GM12878 (cell line): ENCODE measurements around the gene IER5L. TPM values are rescaled to one million over a fixed set of nuclear protein-coding genes. Genes with fewer than 3 reads are reported as not detected.

Experiments
- CHD2 ChIP-seq: IDR thresholded peaks from 2 replicates; pipeline ENCODE4 v1.6.1; 2011; ENCODE audit warnings: low read depth, low read length, improper control_type of control experiment, borderline replicate concordance
- CREB1 ChIP-seq: IDR thresholded peaks from 2 replicates; pipeline ENCODE4 v1.6.1; 2012; ENCODE audit warnings: low read depth, mild to moderate bottlenecking, inconsistent platforms
- EGR1 ChIP-seq, 2 experiments: IDR thresholded peaks; 1 replicate in 1 of 2; 2 replicates in 1 of 2; pipeline ENCODE4 v1.6.1; 2011 to 2012; ENCODE audit warnings: low read depth in 2 of 2, low read length in 2 of 2, borderline replicate concordance in 1 of 2, mild to moderate bottlenecking in 1 of 2, moderate library complexity in 1 of 2
- KAT2A ChIP-seq: conservative IDR thresholded peaks from 2 replicates; pipeline ENCODE4 v1.6.1; 2011; ENCODE audit warnings: low read depth, low read length; ENCODE audit not compliant: control insufficient read depth
- MEF2B ChIP-seq: fragments of 450-650 bp; IDR thresholded peaks from 2 replicates; pipeline ENCODE4 v1.6.1; 2018; ENCODE audit warnings: mild to moderate bottlenecking, moderate library complexity; ENCODE audit not compliant: partially characterized antibody, poor library complexity, severe bottlenecking
- NR2F1 ChIP-seq: fragments of 450-650 bp; conservative IDR thresholded peaks from 2 replicates; pipeline ENCODE4 v1.6.1; 2017; ENCODE audit warnings: mild to moderate bottlenecking
- SUPT20H ChIP-seq: IDR thresholded peaks from 2 replicates; pipeline ENCODE4 v1.6.1; 2011; ENCODE audit warnings: low read depth, mild to moderate bottlenecking, low read length, moderate library complexity, borderline replicate concordance; ENCODE audit not compliant: control insufficient read depth
- TBL1XR1 ChIP-seq: IDR thresholded peaks from 2 replicates; pipeline ENCODE4 v1.6.1; 2012; ENCODE audit warnings: low read depth, low read length, improper control_type of control experiment
- YBX1 ChIP-seq: fragments of 450-650 bp; IDR thresholded peaks from 2 replicates; pipeline ENCODE4 v1.6.1; 2016; ENCODE audit warnings: antibody characterized with exemption
- polyA plus RNA-seq, 11 experiments: library from polyadenylated mRNA; depleted of rRNA in 4 of 11; unstranded in 6 of 11; stranded (reverse) in 5 of 11; fragments of >200 nt; fragmentation: Nextera tagmentation in 4 of 11; fragmentation: Illumina TruSeq in 1 of 11; extraction: Ambion mirVana in 4 of 11; extraction: Trizol in 1 of 11; gene quantifications; 1 replicate in 1 of 11; 2 replicates in 10 of 11; pipeline versions ENCODE4 v1.2.1 to v1.2.3, GENCODE V29; 2011 to 2016; ENCODE audit warnings: inconsistent platforms in 2 of 11, missing spikeins in 2 of 11, low read depth in 1 of 11
- total RNA-seq, 4 experiments: library from RNA; depleted of rRNA in 3 of 4; stranded (reverse); fragments of >200 nt in 3 of 4; fragmentation: Illumina TruSeq in 1 of 4; extraction: Trizol in 1 of 4; gene quantifications; 2 replicates each; pipeline versions ENCODE4 v1.2.1 to v1.2.3, GENCODE V29; 2013 to 2021
- TF ChIP-seq, protein P1 (sequence below): fragments of 450-650 bp; IDR thresholded peaks from 2 replicates; pipeline ENCODE4 v1.6.1; 2017; ENCODE audit warnings: mild to moderate bottlenecking, moderate library complexity
- TF ChIP-seq, protein P2 (sequence below), 3 experiments: IDR thresholded peaks in 2 of 3; conservative IDR thresholded peaks in 1 of 3; 2 replicates each; pipeline ENCODE4 v1.5.1; 2011; ENCODE audit warnings: low read depth in 3 of 3, low read length in 3 of 3, mild to moderate bottlenecking in 3 of 3, control low read depth in 2 of 3, moderate library complexity in 2 of 3, inconsistent platforms in 1 of 3, mixed read lengths in 1 of 3; ENCODE audit not compliant: control insufficient read depth in 2 of 3, insufficient read depth in 1 of 3; ENCODE audit errors: extremely low read depth in 1 of 3

IER5L gene
- total and polyA plus RNA-seq, 10 of the 15 experiments (the other 5 are each of a cell fraction or from before 2014, with no cell fraction given): 0.04 to 1.4 (median 0.17) TPM

- TF ChIP-seq TBL1XR1 (no peak), KAT2A (no peak), MEF2B (no peak), EGR1 (IDR thresholded peaks at IDR 0.05; ENCODE audit: borderline replicate concordance in 1 of 2, low read depth in 2 of 2, low read length in 2 of 2) (no peak), CREB1 (0 out of 2 replicates have a peak, but pooled peaks have one; percentile 29), CHD2 (peak; percentile 93), SUPT20H (no peak), YBX1 (no peak), NR2F1 (0 out of 2 replicates have a peak, but pooled peaks have one; percentile 14)
- TF ChIP-seq, protein P1, sequence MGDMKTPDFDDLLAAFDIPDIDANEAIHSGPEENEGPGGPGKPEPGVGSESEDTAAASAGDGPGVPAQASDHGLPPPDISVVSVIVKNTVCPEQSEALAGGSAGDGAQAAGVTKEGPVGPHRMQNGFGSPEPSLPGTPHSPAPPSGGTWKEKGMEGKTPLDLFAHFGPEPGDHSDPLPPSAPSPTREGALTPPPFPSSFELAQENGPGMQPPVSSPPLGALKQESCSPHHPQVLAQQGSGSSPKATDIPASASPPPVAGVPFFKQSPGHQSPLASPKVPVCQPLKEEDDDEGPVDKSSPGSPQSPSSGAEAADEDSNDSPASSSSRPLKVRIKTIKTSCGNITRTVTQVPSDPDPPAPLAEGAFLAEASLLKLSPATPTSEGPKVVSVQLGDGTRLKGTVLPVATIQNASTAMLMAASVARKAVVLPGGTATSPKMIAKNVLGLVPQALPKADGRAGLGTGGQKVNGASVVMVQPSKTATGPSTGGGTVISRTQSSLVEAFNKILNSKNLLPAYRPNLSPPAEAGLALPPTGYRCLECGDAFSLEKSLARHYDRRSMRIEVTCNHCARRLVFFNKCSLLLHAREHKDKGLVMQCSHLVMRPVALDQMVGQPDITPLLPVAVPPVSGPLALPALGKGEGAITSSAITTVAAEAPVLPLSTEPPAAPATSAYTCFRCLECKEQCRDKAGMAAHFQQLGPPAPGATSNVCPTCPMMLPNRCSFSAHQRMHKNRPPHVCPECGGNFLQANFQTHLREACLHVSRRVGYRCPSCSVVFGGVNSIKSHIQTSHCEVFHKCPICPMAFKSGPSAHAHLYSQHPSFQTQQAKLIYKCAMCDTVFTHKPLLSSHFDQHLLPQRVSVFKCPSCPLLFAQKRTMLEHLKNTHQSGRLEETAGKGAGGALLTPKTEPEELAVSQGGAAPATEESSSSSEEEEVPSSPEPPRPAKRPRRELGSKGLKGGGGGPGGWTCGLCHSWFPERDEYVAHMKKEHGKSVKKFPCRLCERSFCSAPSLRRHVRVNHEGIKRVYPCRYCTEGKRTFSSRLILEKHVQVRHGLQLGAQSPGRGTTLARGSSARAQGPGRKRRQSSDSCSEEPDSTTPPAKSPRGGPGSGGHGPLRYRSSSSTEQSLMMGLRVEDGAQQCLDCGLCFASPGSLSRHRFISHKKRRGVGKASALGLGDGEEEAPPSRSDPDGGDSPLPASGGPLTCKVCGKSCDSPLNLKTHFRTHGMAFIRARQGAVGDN: 0 out of 2 replicates have a peak, but pooled peaks have one; percentile 14
- TF ChIP-seq, protein P2, sequence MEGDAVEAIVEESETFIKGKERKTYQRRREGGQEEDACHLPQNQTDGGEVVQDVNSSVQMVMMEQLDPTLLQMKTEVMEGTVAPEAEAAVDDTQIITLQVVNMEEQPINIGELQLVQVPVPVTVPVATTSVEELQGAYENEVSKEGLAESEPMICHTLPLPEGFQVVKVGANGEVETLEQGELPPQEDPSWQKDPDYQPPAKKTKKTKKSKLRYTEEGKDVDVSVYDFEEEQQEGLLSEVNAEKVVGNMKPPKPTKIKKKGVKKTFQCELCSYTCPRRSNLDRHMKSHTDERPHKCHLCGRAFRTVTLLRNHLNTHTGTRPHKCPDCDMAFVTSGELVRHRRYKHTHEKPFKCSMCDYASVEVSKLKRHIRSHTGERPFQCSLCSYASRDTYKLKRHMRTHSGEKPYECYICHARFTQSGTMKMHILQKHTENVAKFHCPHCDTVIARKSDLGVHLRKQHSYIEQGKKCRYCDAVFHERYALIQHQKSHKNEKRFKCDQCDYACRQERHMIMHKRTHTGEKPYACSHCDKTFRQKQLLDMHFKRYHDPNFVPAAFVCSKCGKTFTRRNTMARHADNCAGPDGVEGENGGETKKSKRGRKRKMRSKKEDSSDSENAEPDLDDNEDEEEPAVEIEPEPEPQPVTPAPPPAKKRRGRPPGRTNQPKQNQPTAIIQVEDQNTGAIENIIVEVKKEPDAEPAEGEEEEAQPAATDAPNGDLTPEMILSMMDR (IDR thresholded peaks at IDR 0.05 in 2 of 3, conservative IDR thresholded peaks at IDR 0.05 in 1 of 3; ENCODE audit: control insufficient read depth in 2 of 3, extremely low read depth in 1 of 3, insufficient read depth in 1 of 3, low read depth in 3 of 3, low read length in 3 of 3): no peak
Measured at GRCh38 chr9:129177791-129178567, at the start of gene IER5L (continued).
